HEK293 (cell line): ENCODE measurements around the gene GLT8D2.

Source experiments
- TF ChIP-seq, protein P1 (sequence below): fragments of 450-650 bp; formaldehyde crosslinking; IDR thresholded peaks from 2 replicates; pipeline ENCODE4 v1.5.1; 2016; ENCODE audit warnings: missing biosample characterization, missing genetic modification characterization
- TF ChIP-seq, protein P2 (sequence below): fragments of 450-650 bp; formaldehyde crosslinking; IDR thresholded peaks from 2 replicates; pipeline ENCODE4 v1.5.1; 2017; ENCODE audit warnings: missing biosample characterization, mild to moderate bottlenecking, missing genetic modification characterization, moderate library complexity

DNA sequence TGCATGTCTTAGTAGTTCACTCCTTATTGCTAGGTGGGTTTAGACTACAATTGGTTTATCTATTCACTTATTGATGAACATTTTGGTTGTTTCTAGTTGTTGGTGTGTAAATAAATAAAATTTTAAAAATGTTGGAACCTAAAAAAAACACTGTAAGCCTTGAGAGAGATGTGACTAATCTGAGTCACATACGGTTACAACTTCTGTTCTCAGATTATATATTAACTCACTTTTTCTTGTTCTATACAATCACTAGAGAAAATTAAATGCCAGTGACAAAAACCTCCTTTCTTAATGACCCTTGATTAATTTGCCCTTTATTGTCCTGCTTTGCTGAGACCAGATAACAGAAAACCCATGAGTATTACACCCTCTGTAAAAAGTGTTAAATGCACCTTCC is 91.4 kb downstream of the GLT8D2 start:
- TF ChIP-seq, protein P1, sequence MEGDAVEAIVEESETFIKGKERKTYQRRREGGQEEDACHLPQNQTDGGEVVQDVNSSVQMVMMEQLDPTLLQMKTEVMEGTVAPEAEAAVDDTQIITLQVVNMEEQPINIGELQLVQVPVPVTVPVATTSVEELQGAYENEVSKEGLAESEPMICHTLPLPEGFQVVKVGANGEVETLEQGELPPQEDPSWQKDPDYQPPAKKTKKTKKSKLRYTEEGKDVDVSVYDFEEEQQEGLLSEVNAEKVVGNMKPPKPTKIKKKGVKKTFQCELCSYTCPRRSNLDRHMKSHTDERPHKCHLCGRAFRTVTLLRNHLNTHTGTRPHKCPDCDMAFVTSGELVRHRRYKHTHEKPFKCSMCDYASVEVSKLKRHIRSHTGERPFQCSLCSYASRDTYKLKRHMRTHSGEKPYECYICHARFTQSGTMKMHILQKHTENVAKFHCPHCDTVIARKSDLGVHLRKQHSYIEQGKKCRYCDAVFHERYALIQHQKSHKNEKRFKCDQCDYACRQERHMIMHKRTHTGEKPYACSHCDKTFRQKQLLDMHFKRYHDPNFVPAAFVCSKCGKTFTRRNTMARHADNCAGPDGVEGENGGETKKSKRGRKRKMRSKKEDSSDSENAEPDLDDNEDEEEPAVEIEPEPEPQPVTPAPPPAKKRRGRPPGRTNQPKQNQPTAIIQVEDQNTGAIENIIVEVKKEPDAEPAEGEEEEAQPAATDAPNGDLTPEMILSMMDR (tag by site-specific recombination), result no peak
- TF ChIP-seq, protein P2, sequence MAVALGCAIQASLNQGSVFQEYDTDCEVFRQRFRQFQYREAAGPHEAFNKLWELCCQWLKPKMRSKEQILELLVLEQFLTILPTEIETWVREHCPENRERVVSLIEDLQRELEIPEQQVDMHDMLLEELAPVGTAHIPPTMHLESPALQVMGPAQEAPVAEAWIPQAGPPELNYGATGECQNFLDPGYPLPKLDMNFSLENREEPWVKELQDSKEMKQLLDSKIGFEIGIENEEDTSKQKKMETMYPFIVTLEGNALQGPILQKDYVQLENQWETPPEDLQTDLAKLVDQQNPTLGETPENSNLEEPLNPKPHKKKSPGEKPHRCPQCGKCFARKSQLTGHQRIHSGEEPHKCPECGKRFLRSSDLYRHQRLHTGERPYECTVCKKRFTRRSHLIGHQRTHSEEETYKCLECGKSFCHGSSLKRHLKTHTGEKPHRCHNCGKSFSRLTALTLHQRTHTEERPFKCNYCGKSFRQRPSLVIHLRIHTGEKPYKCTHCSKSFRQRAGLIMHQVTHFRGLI (tag by site-specific recombination), result no peak
